GM19023 (cell line): ENCODE measurements around the gene GAD1.
A peak's percentile ranks its signal among the peaks of the same experiment; 100 is the strongest.

ENCODE experiments used
- ATAC-seq: cut with Tn5 transposase; IDR thresholded peaks from one replicate; pipeline ENCODE4 v1.9.1; 2021; ENCODE audit warnings: mild to moderate bottlenecking, moderate library complexity; ENCODE audit not compliant: unreplicated experiment

The GAD1 gene

DNA sequence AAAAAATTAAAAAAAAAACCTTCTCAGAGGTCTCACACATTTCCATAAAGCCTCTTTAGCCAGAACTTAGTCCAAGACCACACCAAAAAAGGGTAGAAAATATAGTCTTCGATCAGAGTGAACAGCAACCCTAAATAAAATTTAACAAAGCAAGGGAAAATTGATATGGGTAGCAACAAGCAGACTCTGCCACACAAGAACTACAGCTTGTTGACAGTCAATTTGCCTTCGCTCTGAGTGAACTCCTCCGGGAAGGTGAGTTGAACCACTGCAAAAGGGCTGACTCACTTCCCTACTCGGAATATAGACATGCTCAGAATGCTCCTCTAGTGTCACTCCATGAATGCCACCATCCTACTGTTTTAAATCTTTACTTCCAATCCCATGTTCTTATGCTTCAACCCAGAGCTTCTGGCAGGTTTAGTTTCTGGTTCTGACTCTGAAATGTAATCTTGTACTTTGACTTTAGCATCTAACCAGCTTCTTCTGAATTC, 24.1 kb downstream of the GAD1 start:
- ATAC-seq = no peak

- ATAC-seq = no peak
These were observed 26.1 kb downstream of the GAD1 start for GRCh38 chr2:170842785-170843184.

- no peak for ATAC-seq
These were observed 27.0 kb downstream of the GAD1 start for GRCh38 chr2:170843656-170844055.

- ATAC-seq = no peak
These were observed 28.7 kb downstream of the GAD1 start for GRCh38 chr2:170845343-170845742.

- ATAC-seq = no peak
These were observed 29.6 kb downstream of the GAD1 start for GRCh38 chr2:170846314-170846713.

- no peak for ATAC-seq
These were observed 31.0 kb downstream of the GAD1 start for GRCh38 chr2:170847716-170848115.

- ATAC-seq = no peak
These were observed 31.9 kb downstream of the GAD1 start for GRCh38 chr2:170848587-170848986.

DNA sequence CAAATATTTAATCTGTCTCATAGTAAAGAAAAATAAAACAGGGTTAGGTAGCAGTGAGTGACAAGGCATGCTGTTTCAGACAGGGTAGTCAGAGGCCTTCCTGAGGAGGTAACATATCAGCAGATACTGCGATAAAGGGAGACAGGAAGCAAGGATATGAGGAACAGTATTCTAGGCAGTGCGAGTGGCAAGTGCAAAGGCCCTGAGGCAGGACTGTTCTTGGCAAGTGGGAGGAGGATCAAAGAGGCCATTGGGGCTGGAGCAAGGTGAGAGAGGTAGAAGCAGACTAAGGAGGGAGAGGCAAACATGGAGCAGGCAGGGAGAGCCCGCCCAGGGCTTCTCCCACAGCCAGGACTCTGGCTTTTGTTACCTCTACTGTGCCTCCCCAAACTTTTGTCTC, 33.6 kb downstream of the GAD1 start:
- no peak for ATAC-seq

- no peak for ATAC-seq
These were observed 34.9 kb downstream of the GAD1 start for GRCh38 chr2:170851635-170852034.

DNA sequence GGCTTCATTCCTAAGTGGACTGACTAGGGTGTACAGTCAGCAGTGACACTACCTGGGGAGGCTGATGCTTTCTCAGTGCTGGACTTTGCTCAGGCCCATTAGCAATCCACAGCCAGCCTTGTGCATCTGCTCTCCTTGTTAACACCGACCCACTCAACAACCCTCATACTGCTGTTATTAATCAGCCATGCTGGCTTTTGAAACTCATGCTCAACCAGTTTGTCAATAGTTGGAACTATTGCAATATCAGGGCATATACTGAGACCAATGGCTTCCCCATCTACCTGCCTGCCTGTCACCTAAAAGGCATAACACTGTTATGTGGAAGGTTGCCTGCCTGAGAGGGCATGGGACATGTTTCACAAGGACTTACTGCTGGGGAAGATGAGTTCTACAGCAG, 39.4 kb downstream of the GAD1 start:
- no peak for ATAC-seq

- no peak for ATAC-seq
These were observed 45.7 kb downstream of the GAD1 start for GRCh38 chr2:170862286-170862902.

DNA sequence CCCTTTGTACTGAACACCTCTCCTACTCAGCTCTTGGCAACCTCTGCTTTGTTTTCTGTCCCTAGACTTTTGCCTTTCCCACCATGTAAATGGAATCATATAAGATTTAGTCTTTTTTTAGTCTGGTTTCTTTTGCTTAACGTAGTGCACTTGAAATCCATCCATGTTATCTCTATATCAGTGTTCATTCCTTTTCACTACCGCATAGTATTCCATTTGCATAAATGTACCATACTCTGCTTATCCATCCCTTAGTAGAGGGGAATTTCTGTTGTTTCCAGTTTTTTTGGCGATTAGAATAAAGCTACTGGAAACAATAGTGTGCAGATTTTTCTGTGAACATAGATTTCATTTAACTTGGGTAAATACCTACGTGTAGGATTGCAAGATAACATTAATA, 46.4 kb downstream of the GAD1 start:
- no peak for ATAC-seq

GRCh38 chr2:170869036-170869435, 52.3 kb downstream of the GAD1 start:
- ATAC-seq = no peak

- no peak for ATAC-seq
These were observed 52.8 kb downstream of the GAD1 start for GRCh38 chr2:170869461-170869860.

GRCh38 chr2:170873035-170873692, 56.5 kb downstream of the GAD1 start:
- peak; percentile 96 for ATAC-seq

GRCh38 chr2:170878066-170878465, 61.4 kb downstream of the GAD1 start:
- no peak for ATAC-seq

- no peak for ATAC-seq
These were observed 61.8 kb downstream of the GAD1 start for GRCh38 chr2:170878505-170878904.

DNA sequence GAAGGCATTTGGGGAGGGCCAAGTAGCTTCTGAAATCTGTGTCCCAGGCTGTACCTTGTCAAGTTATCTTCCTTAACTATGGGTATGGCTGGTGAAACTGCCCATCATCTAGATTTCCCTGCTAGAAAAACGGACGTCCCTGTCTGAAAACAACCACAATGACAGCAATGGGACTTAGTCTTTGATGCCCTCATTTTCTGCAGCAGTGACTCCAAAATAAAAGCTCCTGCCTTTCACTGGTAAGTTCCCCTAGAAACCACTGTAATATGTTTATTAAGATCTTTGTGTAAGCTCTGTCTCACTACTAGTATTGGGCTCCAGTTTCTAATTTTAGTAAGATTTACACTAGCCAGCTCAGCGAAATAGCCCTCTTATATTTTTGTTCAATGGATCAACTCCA, 65.2 kb downstream of the GAD1 start:
- ATAC-seq = no peak

DNA sequence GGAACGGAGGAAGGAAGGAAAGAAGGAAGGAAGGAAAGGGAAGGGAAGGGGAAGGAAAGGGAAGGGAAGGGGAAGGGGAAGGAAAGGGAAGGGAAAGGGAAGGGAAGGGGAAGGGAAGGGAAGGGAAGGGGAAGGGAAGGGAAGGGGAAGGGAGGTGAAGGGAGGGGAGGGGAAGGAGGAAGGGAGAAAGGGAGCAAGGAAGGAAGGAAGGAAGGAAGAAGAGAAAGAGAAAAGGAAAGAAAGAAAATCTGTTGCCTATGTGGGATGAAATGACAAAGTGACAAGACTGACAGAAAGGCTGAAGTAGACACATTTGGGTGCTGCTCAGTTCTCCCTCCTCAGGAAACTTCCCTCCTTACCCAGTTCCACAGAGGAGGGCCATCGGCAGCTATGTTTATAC, 66.1 kb downstream of the GAD1 start:
- ATAC-seq = no peak

DNA sequence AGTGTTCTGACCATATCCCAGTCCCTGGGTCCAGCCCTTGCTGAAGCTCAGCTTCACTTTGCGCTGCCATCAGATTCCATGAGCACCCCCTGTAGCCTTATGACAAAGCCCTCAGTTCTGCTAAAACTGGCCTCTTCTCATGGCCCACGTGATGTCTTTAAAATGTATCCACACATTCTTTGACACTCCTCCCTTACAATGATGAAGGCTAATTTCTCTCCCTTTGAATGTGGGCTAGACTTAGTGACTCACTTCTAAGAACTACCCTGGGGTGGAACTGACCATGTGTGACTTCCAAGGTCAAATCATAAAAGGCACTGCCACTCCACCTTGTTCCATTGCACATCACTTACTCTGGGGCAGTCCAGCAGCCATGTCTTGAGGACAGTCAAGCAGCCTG, 67.0 kb downstream of the GAD1 start:
- no peak for ATAC-seq

GRCh38 chr2:170885130-170885791, 68.6 kb downstream of the GAD1 start:
- ATAC-seq = no peak

- no peak for ATAC-seq
These were observed 69.7 kb downstream of the GAD1 start for GRCh38 chr2:170886386-170886785.
